ENCODE measurements around the gene EDAR. TPM values are rescaled to one million over a fixed set of nuclear protein-coding genes. Genes with fewer than 3 reads are reported as not detected.
A peak's percentile ranks its signal among the peaks of the same experiment; 100 is the strongest.

EDAR gene
- total and polyA plus RNA-seq, 9 of the 15 experiments (the other 6 are each of a cell fraction or from before 2014, with no cell fraction given): 0.01 TPM; not detected in 8

DNA sequence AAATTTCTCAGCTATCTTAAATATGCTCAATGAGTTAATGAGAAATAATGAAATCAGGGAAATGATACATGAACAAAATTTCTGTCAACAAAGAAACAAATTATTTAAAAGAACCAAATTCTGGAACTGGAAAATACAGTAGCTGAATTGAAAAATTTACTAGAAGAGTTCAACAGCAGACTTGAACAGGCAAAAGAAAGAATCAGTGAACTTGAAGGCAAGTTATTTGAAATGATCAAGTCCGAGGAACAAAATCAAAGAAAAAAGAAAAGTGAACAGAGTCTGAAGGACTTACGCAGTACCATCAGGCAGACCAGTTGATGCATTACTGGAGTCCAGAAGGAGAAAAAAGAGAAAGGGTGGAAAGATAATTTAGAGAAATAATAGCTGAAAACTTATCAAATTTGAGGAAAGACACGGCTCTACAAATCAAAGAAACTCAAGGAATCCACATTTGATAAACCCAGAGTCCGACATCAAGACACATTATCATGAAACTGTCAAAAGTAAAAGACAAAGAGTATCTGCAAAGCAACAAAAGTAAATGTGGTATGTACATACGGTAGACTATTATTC lies 118.9 kb downstream of the EDAR start (continued):
- TF ChIP-seq, protein P1, sequence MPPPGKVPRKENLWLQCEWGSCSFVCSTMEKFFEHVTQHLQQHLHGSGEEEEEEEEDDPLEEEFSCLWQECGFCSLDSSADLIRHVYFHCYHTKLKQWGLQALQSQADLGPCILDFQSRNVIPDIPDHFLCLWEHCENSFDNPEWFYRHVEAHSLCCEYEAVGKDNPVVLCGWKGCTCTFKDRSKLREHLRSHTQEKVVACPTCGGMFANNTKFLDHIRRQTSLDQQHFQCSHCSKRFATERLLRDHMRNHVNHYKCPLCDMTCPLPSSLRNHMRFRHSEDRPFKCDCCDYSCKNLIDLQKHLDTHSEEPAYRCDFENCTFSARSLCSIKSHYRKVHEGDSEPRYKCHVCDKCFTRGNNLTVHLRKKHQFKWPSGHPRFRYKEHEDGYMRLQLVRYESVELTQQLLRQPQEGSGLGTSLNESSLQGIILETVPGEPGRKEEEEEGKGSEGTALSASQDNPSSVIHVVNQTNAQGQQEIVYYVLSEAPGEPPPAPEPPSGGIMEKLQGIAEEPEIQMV (tag; conservative IDR thresholded peaks at IDR 0.05; ENCODE audit: low read depth): no peak
- peak; percentile 15 for TF ChIP-seq RBM25 (IDR thresholded peaks at IDR 0.05; ENCODE audit: low read depth, low read length, severe bottlenecking)
- no peak for TF ChIP-seq RFX5 (IDR thresholded peaks at IDR 0.05; ENCODE audit: low read depth, low read length)
- no peak for TF ChIP-seq HMGN3 (IDR thresholded peaks at IDR 0.05; ENCODE audit: borderline replicate concordance, extremely low read depth, insufficient read length, low read depth, low read length)
- TF ChIP-seq GABPB1 (CRISPR knock-in tag; IDR thresholded peaks at IDR 0.05): no peak
- no peak for TF ChIP-seq CHD2 (IDR thresholded peaks at IDR 0.05; ENCODE audit: low read depth, low read length)
- no peak for TF ChIP-seq FOS (IDR thresholded peaks at IDR 0.05; ENCODE audit: extremely low read depth, insufficient read length)
- TF ChIP-seq ZBTB33 (CRISPR knock-in tag; IDR thresholded peaks at IDR 0.05): no peak
- TF ChIP-seq ZNF354B (CRISPR knock-in tag; IDR thresholded peaks at IDR 0.05): no peak
- TF ChIP-seq ZNF146 (CRISPR knock-in tag; IDR thresholded peaks at IDR 0.05; ENCODE audit: unreplicated experiment): no peak
- no peak for TF ChIP-seq SLC30A9 (CRISPR knock-in tag; IDR thresholded peaks at IDR 0.05)
- 0 out of 2 replicates have a peak, but pooled peaks have one; percentile 11 for TF ChIP-seq EHMT2 (IDR thresholded peaks at IDR 0.05)
- TF ChIP-seq TRIM28 (IDR thresholded peaks at IDR 0.05): peak; percentile 95
- no peak for TF ChIP-seq DPF2 (IDR thresholded peaks at IDR 0.05)
- no peak for TF ChIP-seq ZNF398 (CRISPR knock-in tag; IDR thresholded peaks at IDR 0.05)
- TF ChIP-seq ZNF12 (CRISPR knock-in tag; IDR thresholded peaks at IDR 0.05): no peak
- no peak for TF ChIP-seq NUFIP1 (IDR thresholded peaks at IDR 0.05; ENCODE audit: partially characterized antibody)
- TF ChIP-seq RBM34 (IDR thresholded peaks at IDR 0.05; ENCODE audit: borderline replicate concordance, insufficient read depth, low read length): no peak
- peak; percentile 57; the same call in 1 of the 2 replicates for TF ChIP-seq CBX5 (IDR thresholded peaks at IDR 0.05; ENCODE audit: borderline replicate concordance, low read depth)
- no peak for TF ChIP-seq ZNF785 (CRISPR knock-in tag; IDR thresholded peaks at IDR 0.05)
- TF ChIP-seq TEAD4 (IDR thresholded peaks at IDR 0.05; ENCODE audit: low read length): no peak
- no peak for TF ChIP-seq TEAD4 (CRISPR knock-in tag; IDR thresholded peaks at IDR 0.05; ENCODE audit: borderline replicate concordance)
- no peak for TF ChIP-seq E2F8 (IDR thresholded peaks at IDR 0.05; ENCODE audit: low read depth, partially characterized antibody)

Data from K562 (cell line).